ENCODE data around the gene APOBEC3B.
"Not testable (repeated sequence)": the region's sequence is repeated elsewhere in the genome, so short reads cannot be mapped to it uniquely, and the experiment has no call there.

The APOBEC3B gene

GRCh38 chr22:38981992-38982927 is at the start of gene APOBEC3B:
Gene APOBEC3B (plus strand): TSS chr22:38982347. CDS start chr22:38982454, 107 bp downstream.
- peak in 37 of 51 donors; percentile 4 to 70 (median 38) for DNase-seq

- DNase-seq: peak in 1 of 51 donors; percentile 7
Measured at GRCh38 chr22:38935023-38935422, 47.1 kb upstream of the APOBEC3B start.

GRCh38 chr22:38935616-38936015 is 46.5 kb upstream of the APOBEC3B start:
- no peak for DNase-seq

GRCh38 chr22:38936562-38936961 is 45.6 kb upstream of the APOBEC3B start:
- no peak for DNase-seq

- DNase-seq: no peak
Measured at GRCh38 chr22:38937036-38937435, 45.1 kb upstream of the APOBEC3B start.

- no peak for DNase-seq
Measured at GRCh38 chr22:38937541-38937940, 44.6 kb upstream of the APOBEC3B start.

- no peak for DNase-seq
Measured at GRCh38 chr22:38938221-38938620, 43.9 kb upstream of the APOBEC3B start.

- no peak for DNase-seq
Measured at GRCh38 chr22:38938925-38939324, 43.2 kb upstream of the APOBEC3B start.

- no peak for DNase-seq
Measured at GRCh38 chr22:38940811-38941384, 41.2 kb upstream of the APOBEC3B start.

GRCh38 chr22:38941488-38941987 is 40.6 kb upstream of the APOBEC3B start:
- peak in 1 of 51 donors; percentile 22 for DNase-seq

- DNase-seq: no peak
Measured at GRCh38 chr22:38942702-38943101, 39.4 kb upstream of the APOBEC3B start.

GRCh38 chr22:38943201-38943600 is 38.9 kb upstream of the APOBEC3B start:
- no peak for DNase-seq

- no peak for DNase-seq
Measured at GRCh38 chr22:38943882-38944281, 38.3 kb upstream of the APOBEC3B start.

GRCh38 chr22:38944653-38945052 is 37.5 kb upstream of the APOBEC3B start:
- no peak for DNase-seq

- DNase-seq: not testable (repeated sequence)
Measured at GRCh38 chr22:38945706-38946338, 36.3 kb upstream of the APOBEC3B start.

- DNase-seq: no peak
Measured at GRCh38 chr22:38946771-38947170, 35.4 kb upstream of the APOBEC3B start.

- no peak for DNase-seq
Measured at GRCh38 chr22:38947321-38948140, 34.6 kb upstream of the APOBEC3B start.

GRCh38 chr22:38948181-38948940 is 33.8 kb upstream of the APOBEC3B start:
- DNase-seq: no peak

GRCh38 chr22:38949889-38950405 is 32.2 kb upstream of the APOBEC3B start:
- no peak for DNase-seq

Data from hypothalamus (tissue), 51 donors.